ENCODE results near the gene RSPH10B.
A peak's percentile ranks its signal among the peaks of the same experiment; 100 is the strongest.
"Not testable (repeated sequence)": the region's sequence is repeated elsewhere in the genome, so short reads cannot be mapped to it uniquely, and the experiment has no call there.

The RSPH10B gene

GRCh38 chr7:5926263-5926870, 44.1 kb downstream of the RSPH10B start:
- DNase-seq: not testable (repeated sequence)

GRCh38 chr7:5924630-5925029, 45.9 kb downstream of the RSPH10B start:
- not testable (repeated sequence) for DNase-seq

DNA sequence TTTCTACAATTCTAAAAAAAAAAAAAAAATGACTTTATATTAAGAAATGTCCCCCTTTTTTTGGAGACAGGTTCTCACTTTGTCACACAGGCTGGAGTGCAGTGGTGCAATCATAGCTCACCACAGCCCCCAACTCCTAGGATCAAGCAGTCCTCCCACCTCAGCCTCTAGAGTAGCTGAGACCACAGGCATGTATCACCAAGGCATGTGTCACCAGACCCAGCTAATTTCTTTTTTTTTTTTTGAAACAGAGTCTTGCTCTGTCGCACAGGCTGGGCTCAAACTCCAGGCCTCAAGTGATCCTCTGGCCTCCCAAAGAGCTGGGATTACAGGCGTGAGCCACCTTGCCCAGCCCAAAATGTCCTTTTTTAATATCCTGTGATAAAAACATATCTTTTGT, 46.3 kb downstream of the RSPH10B start:
- not testable (repeated sequence) for DNase-seq

DNA sequence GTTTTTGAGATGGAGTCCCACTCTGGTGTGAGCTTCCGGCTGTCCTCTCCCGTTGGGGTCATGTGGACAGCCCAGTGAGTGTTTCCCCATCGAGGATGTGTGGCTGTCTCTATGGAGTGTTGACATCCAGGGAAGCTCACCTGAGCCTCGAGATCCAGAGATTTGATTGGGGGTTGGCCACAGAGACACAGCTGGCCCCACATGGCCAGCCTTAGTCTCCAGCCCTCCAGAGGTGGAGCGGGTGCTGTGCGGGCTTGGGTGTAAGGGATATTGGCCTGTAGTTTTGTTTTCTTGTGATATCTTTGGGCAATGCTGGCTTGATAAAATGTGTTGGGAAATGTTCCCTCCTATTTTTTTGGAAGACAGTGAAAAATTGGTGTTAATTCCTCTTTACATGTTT, 54.0 kb downstream of the RSPH10B start:
- DNase-seq: not testable (repeated sequence)

DNA sequence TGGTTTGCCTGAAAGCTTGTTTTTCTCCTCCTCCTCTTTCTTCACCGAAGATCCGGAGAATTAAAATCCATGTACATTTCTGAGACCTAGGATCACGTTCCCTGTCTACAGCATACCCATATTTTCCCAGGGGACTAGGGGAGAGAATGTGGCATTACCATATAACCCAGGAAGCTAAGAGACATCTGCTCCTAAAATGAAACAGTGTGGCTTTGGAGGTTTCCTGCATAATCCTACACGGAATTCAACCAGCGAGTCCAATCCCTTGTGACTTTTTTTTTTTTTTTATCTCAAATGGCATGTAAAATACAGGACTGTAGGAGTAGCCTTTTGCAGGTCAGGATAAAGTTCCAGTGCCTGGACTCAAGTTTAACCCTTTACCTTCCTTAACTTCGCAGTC, 61.7 kb downstream of the RSPH10B start:
- DNase-seq: not testable (repeated sequence)

- not testable (repeated sequence) for DNase-seq
These were observed 65.8 kb downstream of the RSPH10B start for GRCh38 chr7:5904726-5905125.

- DNase-seq: not testable (repeated sequence)
These were observed 67.5 kb downstream of the RSPH10B start for GRCh38 chr7:5903002-5903401.

DNA sequence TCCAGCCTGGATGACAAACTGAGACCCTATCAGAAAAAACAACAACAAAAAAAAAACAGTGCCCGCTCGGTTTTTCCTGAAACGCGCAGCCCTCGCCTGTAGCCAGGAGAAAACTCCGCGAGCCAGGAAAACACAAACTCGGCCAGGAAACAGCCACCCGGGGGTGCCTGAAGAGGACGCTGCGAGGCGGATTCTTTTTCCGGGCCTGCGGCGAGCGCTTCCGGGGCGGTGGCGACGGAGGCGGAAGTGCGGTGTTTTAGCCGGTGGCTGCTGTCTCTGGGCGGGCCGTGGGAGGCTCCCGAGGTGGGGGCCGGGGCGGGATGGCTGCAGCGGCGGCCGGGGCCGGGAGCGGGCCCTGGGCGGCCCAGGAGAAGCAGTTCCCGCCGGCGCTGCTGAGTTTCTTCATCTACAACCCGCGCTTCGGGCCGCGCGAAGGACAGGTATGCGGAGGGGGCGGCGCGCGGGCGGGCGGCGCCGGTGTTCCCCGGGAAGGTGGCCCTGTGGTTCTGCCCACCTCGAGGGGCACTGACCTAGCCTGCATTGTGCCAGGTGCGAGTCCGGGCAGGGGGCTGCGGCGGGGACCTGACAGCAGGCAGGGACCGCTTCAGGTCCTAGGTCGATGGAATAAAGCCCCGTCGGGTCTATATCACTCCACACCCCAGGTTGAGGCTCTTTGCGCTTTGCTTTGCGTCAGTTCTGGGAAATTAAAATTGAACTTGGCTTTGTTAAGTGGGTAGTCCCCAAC, 71.8 kb downstream of the RSPH10B start, which contains the start of gene CCZ1:
TSS of gene CCZ1 (plus strand) at position 254 of the 745 bp plus-strand sequence. CDS start at position 321, 67 bp downstream.
- peak; percentile 59 for DNase-seq

- DNase-seq: not testable (repeated sequence)
These were observed 73.0 kb downstream of the RSPH10B start for GRCh38 chr7:5897369-5897919.

DNA sequence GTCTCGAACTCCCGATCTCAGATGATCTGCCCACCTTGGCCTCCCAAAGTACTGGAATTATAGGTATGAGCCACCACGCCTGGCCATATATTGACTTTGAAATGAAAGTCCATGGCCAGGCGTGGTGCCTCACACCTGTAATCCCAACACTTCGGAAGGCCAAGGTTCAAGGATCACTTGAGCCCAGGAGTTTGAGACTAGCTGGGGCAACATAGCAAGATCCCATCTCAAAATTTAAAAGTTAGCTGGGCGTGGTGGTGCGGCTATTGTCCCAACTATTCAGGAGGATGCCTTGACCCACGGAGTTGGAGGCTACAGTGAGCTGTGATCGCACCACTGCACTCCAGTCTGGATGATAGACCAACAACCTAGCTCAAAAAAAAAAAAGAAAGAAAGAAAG, 78.0 kb downstream of the RSPH10B start:
- no peak for DNase-seq

DNA sequence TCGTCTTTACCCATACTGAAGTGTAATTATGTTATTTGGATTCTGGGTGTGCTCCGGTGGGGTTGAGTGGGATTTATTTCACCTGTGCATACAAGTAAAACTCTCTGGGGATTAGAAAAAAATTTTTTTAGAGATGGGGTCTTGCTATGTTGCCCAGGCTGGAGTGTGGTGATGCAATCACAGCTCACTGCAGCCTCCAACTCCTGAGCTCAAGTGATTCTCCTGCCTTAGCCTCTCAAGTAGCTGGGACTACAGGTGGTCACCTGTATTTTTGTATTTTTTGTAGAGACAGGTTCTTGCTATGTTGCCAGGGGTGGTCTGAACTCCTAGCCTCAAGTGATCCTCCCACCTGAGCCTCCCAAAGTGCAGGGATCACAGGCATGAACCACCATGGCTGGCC, 80.2 kb downstream of the RSPH10B start:
- not testable (repeated sequence) for DNase-seq

DNA sequence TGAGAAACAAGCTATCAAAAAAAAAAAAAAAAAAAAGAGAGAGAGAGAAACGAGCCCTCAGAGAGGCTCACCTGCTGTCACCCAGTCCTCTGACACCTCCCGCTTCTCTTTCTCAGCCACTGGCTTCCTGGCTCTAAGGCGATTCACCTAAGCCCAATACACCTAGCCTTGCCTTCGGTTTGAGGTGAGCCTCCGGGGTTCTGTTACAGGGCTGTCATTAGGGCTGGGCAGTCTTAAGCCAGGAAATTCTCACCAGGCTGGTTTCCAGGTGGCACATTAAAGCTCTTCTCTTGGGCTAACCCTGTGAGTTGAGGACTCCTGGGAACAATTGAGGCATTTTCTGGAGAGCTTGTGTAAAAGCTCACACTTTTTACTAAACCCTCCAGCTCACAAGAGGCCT, 82.5 kb downstream of the RSPH10B start:
- DNase-seq: not testable (repeated sequence)

- DNase-seq: not testable (repeated sequence)
These were observed 86.1 kb downstream of the RSPH10B start for GRCh38 chr7:5884431-5884830.

- DNase-seq: not testable (repeated sequence)
These were observed 90.4 kb downstream of the RSPH10B start for GRCh38 chr7:5880106-5880505.

GRCh38 chr7:5879591-5879990, 90.9 kb downstream of the RSPH10B start:
- not testable (repeated sequence) for DNase-seq

Data from right hindlimb (tissue), 1 donor.